ENCODE measurements around the gene SPAG7. TPM values are rescaled to one million over a fixed set of nuclear protein-coding genes. Genes with fewer than 3 reads are reported as not detected.
A peak's percentile ranks its signal among the peaks of the same experiment; 100 is the strongest.

SPAG7 gene
- polyA plus RNA-seq, 1 of the 3 experiments (the other 2 are of a cell fraction), result 133 TPM

DNA sequence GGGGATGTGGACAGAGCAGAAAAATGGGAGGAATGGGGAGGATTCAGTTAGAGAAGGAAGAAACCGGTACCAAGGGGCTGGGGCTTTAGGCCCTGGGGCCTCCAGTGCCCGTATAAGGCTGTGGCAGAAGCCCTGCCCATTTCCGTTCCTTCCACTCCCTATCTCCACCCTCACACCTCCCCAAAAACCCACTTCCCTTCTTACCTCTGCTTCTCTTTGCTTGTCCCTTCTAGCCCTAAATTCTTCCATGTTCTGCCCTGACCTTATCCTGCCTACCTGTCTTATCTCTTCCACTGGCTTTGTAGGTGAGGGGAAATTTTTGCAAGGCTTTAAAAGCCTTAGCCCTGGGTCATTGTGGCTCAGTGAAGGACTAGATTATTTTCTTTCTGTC, 23.5 kb downstream of the SPAG7 start:
- Histone ChIP-seq H3K27me3 (ENCODE audit: insufficient read depth) (no peaks in the 10 kb centered on the region), H3K27ac (ENCODE audit: low read depth in 2 of 2, low read length in 1 of 2) (peak overlapping the region in 1 of 2 experiments; percentile 97; a peak in 2 of 4 replicates), H3K4me3 (ENCODE audit: low read depth in 2 of 2, low read length in 1 of 2) (no peak overlapping the region), H3K4me2 (peak overlapping the region; percentile 98; the same call in 1 of the 2 replicates), H3K9me3 (no peaks in the 10 kb centered on the region), H3K79me2 (ENCODE audit: insufficient read depth) (peaks cover 84% of the 10 kb centered on the region), H3K9ac (peak overlapping the region; percentile 41; the same call in 1 of the 2 replicates), H3F3A (replicated peaks; ENCODE audit: insufficient read depth) (peaks cover 71% of the 10 kb centered on the region), H4K20me1 (ENCODE audit: insufficient read depth) (peaks cover 45% of the 10 kb centered on the region), H2AFZ (ENCODE audit: low read depth) (no peak overlapping the region), H3K36me3 (replicated peaks in 1 of 2; ENCODE audit: control insufficient read depth in 1 of 2, insufficient read depth in 2 of 2, low read length in 1 of 2) (peaks cover 37 to 40% of the 10 kb centered on the region in 2 experiments), H3K9me2 (no peaks in the 10 kb centered on the region), H3K4me1 (ENCODE audit: control insufficient read depth in 1 of 2, insufficient read depth in 2 of 2, low read depth in 1 of 2, low read length in 1 of 2) (peaks cover 16 to 35% of the 10 kb centered on the region in 2 experiments)
- DNase-seq, result no peak
- WGBS (ENCODE audit: low lambda C conversion rate), result 70% methylated on average over 3 of the region's 3 CpGs
- CTCF ChIA-PET, result no interaction called here
- POLR2A ChIA-PET, result interaction anchor here (0.7 kb wide), 1 partner anchor 31 kb away, joined by 3 read pairs; no protein-coding TSS in a partner anchor
- TF ChIP-seq RXRA (IDR thresholded peaks at IDR 0.05; ENCODE audit: borderline replicate concordance, low read depth) (no peak), NFIC (IDR thresholded peaks at IDR 0.05; ENCODE audit: borderline replicate concordance) (no peak), FOXJ3 (CRISPR knock-in tag; IDR thresholded peaks at IDR 0.05) (no peak), CHD2 (IDR thresholded peaks at IDR 0.05; ENCODE audit: low read length, partially characterized antibody) (no peak), MEF2A (IDR thresholded peaks at IDR 0.05; ENCODE audit: borderline replicate concordance, low read depth) (no peak)

- 86% methylated on average over 11 of the region's 13 CpGs for WGBS (ENCODE audit: low lambda C conversion rate)
- DNase-seq, result no peak
- TF ChIP-seq, protein P1, sequence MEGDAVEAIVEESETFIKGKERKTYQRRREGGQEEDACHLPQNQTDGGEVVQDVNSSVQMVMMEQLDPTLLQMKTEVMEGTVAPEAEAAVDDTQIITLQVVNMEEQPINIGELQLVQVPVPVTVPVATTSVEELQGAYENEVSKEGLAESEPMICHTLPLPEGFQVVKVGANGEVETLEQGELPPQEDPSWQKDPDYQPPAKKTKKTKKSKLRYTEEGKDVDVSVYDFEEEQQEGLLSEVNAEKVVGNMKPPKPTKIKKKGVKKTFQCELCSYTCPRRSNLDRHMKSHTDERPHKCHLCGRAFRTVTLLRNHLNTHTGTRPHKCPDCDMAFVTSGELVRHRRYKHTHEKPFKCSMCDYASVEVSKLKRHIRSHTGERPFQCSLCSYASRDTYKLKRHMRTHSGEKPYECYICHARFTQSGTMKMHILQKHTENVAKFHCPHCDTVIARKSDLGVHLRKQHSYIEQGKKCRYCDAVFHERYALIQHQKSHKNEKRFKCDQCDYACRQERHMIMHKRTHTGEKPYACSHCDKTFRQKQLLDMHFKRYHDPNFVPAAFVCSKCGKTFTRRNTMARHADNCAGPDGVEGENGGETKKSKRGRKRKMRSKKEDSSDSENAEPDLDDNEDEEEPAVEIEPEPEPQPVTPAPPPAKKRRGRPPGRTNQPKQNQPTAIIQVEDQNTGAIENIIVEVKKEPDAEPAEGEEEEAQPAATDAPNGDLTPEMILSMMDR (IDR thresholded peaks at IDR 0.05), result no peak
- TF ChIP-seq GATA2 (CRISPR knock-in tag; IDR thresholded peaks at IDR 0.05) (no peak), RFX5 (IDR thresholded peaks at IDR 0.05; ENCODE audit: low read length) (no peak), MXI1 (IDR thresholded peaks at IDR 0.05; ENCODE audit: low read depth, low read length) (no peak), NFIC (IDR thresholded peaks at IDR 0.05; ENCODE audit: borderline replicate concordance) (no peak), FOXM1 (IDR thresholded peaks at IDR 0.05; ENCODE audit: low read depth) (no peak), EP300 (IDR thresholded peaks at IDR 0.05; ENCODE audit: borderline replicate concordance in 1 of 2, low read depth in 1 of 2, low read length in 1 of 2) (no peak), RXRA (IDR thresholded peaks at IDR 0.05; ENCODE audit: borderline replicate concordance, low read depth) (no peak)
- TF ChIP-seq, protein P2, sequence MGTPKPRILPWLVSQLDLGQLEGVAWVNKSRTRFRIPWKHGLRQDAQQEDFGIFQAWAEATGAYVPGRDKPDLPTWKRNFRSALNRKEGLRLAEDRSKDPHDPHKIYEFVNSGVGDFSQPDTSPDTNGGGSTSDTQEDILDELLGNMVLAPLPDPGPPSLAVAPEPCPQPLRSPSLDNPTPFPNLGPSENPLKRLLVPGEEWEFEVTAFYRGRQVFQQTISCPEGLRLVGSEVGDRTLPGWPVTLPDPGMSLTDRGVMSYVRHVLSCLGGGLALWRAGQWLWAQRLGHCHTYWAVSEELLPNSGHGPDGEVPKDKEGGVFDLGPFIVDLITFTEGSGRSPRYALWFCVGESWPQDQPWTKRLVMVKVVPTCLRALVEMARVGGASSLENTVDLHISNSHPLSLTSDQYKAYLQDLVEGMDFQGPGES (IDR thresholded peaks at IDR 0.05; ENCODE audit: low read depth, low read length), result no peak
- TF ChIP-seq, protein P3, sequence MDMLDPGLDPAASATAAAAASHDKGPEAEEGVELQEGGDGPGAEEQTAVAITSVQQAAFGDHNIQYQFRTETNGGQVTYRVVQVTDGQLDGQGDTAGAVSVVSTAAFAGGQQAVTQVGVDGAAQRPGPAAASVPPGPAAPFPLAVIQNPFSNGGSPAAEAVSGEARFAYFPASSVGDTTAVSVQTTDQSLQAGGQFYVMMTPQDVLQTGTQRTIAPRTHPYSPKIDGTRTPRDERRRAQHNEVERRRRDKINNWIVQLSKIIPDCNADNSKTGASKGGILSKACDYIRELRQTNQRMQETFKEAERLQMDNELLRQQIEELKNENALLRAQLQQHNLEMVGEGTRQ (IDR thresholded peaks at IDR 0.05; ENCODE audit: borderline replicate concordance, low read depth, low read length), result no peak
- peaks cover 36 to 43% of the 10 kb centered on the region in 2 experiments for H3K36me3 ChIP-seq (replicated peaks in 1 of 2; ENCODE audit: control insufficient read depth in 1 of 2, insufficient read depth in 2 of 2, low read length in 1 of 2)
- no peaks in the 10 kb centered on the region for H3K27me3 ChIP-seq (ENCODE audit: insufficient read depth)
- H2AFZ ChIP-seq (ENCODE audit: low read depth), result no peak overlapping the region
- peaks cover 45% of the 10 kb centered on the region for H4K20me1 ChIP-seq (ENCODE audit: insufficient read depth)
- H3K4me3 ChIP-seq (ENCODE audit: low read depth in 2 of 2, low read length in 1 of 2), result no peak overlapping the region
- H3K9ac ChIP-seq, result no peak overlapping the region
- H3K9me2 ChIP-seq, result no peaks in the 10 kb centered on the region
- H3K9me3 ChIP-seq, result no peaks in the 10 kb centered on the region
- H3K4me2 ChIP-seq, result no peak overlapping the region
- CTCF ChIA-PET, result interaction anchor here (1.5 to 3.9 kb wide), 2 partner anchors 34 to 45 kb away, joined by 4 to 29 read pairs; partner anchors contain the start of gene CAMTA2
- H3K4me1 ChIP-seq (ENCODE audit: control insufficient read depth in 1 of 2, insufficient read depth in 2 of 2, low read depth in 1 of 2, low read length in 1 of 2), result peaks cover 23 to 46% of the 10 kb centered on the region in 2 experiments
- POLR2A ChIA-PET, result no interaction called here
- H3K27ac ChIP-seq (ENCODE audit: low read depth in 2 of 2, low read length in 1 of 2), result peak overlapping the region in 1 of 2 experiments; percentile 97; a peak in 2 of 4 replicates
- peaks cover 91% of the 10 kb centered on the region for H3K79me2 ChIP-seq (ENCODE audit: insufficient read depth)
- H3F3A ChIP-seq (replicated peaks; ENCODE audit: insufficient read depth), result peaks cover 63% of the 10 kb centered on the region
Observed at GRCh38 chr17:4942760-4943508, 24.7 kb downstream of the SPAG7 start.

Data from SK-N-SH (cell line).